Amniotic stem cell (primary cell): Measurements from ENCODE around the gene SIDT2.
"Not testable (repeated sequence)": the region's sequence is repeated elsewhere in the genome, so short reads cannot be mapped to it uniquely, and the experiment has no call there.

Source experiments
- DNase-seq: peaks from one replicate; lab custom pipeline; 2025; lab: John Stamatoyannopoulos, UW

The SIDT2 gene

DNA sequence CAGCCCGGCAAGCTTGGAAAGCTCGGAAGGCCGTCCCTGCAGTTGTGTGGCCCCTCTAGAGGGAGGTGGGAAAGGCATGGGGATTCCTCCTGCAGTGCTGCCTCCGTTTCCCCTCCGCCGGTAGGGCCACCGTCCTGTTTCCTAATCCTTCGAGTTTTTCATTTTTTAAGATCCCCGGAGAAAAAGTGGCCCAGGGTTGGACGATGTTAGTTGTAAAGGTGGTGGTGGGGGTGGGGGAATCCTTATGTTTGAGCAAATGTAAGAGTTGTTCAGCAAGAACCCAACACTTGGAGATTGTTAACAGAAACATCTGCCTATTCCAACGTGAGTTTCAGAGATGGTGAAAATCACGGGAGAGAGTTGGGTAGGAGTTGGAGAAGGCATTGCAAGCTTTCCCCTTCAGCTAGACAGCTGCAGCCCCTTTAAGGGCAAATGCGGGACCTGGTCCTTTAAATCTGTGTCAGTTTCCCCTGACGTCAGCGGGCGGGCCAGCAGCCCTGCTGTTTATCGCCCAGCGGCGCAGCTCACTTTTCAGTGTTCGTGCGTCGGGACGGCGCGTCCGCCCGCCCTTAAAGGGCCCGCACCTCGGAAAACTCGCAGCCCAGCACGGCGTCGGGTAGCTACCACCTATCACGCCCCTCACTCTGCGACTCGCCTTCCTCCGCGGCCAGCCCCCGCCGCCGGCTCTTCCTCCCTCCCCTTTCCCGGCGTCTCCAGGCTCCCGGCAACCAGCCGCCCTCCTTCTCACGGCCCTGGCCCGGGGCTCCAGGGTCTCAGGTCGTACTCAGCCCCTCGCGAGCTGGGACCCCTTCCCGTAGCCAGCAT, at the start of gene SIDT2:
Gene SIDT2 (plus strand): TSS at position 534 of the 825 bp plus-strand sequence. CDS start 521 bp downstream, outside the sequence.
- peak; percentile 88 for DNase-seq

DNA sequence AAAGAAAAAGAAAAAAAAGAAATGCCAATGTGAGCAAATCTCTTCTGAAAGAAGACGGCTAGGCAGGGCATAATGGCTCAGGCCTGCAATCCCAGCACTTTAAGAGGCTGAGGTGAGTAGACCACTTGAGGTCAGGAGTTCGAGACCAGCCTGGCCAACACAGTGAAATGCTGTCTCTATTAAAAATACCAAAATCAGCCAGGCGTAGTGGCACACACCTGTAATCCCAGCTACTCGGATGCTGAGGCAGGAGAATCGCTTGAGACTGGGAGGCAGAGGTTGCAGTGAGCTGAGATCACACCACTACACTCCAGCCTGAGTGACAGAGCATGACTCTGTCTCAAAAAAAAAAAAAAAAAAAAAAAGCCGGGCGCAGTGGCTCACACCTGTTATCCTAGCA, 48.1 kb upstream of the SIDT2 start:
- DNase-seq, result not testable (repeated sequence)

GRCh38 chr11:117130879-117131278, 47.7 kb upstream of the SIDT2 start:
- no peak for DNase-seq

- no peak for DNase-seq
Observed at GRCh38 chr11:117134431-117134830, 44.1 kb upstream of the SIDT2 start.

- DNase-seq, result not testable (repeated sequence)
Observed at GRCh38 chr11:117134979-117135378, 43.6 kb upstream of the SIDT2 start.

DNA sequence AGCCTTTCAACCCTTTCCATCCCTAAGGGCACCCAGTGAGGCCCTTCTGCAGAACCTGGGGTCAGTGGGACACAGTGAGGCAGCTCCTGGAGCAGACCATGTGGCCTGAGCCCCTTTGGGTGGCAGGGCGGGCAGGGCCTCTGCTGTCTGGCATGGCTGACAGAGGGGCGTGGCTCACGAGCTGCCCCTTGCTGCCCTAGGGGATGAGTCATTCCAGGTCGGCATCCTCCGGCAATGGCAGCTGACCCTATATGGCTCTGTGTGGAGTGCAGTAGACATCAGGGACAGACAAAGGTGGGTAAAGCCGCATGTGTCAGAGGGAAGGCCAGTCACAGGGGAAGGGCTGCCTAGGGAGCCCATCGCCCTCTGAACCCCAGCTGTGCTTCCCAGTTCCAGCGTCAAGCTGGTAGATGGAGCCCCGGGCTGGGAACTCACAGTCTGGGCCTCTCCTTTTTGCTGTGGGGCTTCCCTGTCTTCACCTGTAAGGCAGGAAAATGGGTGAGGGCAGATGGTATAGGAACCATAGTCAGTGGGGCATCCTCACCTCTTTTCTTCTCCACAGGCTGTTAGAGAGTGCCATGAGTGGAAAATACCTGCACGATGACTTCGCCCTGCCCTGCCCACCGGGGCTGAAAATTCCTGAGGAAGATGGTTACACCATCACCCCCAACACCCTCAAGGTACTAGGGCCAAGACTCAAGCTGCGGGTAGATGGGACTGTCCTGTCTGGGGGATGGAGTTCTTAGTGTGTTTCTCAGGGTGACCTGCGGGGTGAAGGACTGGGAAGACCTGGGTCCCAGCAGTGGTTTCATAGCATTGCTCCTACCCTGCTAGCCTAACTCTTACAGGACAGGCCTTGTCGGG, 41.1 kb upstream of the SIDT2 start:
- not testable (repeated sequence) for DNase-seq

DNA sequence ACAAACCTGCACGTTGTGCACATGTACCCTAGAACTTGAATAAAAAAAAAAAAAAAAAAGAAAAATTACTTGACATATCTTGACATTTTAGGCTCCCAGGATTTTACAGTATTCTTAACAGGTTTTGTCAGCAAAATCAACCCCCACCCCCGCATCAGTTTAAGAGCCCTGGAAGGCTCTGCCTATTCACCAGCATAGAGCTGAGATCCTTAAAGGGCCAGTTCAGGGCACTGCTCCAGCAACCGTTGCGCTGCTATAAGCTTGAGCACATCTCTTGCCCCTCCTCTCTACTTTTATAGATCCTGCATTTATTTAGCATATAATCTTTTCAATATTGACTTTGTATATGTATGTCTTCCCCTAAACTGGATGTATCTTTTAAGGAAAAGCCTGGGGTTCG, 35.2 kb upstream of the SIDT2 start:
- DNase-seq, result no peak

DNA sequence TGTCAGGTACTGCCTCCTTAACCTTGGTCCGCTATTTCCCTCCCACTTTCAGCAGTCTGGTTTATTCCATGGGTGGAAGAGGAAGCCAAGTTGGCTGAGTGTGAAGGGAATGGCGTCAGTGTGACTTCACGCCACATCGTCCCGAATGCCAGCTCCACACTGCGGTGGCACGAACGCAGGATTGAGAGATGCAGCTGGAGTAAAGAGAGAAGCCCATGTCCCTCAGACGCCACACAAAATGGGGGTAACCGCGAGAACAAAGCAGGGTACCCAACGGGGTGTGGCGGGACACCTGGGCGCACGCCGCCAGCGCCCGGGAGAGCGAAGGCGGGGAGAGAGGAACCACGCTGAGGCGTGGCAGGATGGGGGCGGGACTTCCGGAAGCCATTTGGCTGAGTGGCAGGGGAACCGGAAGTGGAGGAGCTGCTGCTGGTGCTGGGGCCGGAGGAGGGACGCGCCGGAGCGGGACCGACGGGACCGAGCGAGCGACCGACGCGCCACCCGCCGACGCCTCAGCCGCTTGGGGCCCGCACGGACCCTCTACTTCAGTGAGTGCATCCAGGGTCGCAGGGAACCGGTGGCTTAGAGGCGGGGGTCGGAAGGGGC, 34.6 kb upstream of the SIDT2 start, which contains the start of gene PAFAH1B2:
Gene PAFAH1B2 (plus strand): TSS at position 417 of the 606 bp plus-strand sequence. CDS start 8,161 bp downstream, outside the sequence.
- peak; percentile 80 for DNase-seq

GRCh38 chr11:117144477-117145392, 33.8 kb upstream of the SIDT2 start:
- peak; percentile 73 for DNase-seq

DNA sequence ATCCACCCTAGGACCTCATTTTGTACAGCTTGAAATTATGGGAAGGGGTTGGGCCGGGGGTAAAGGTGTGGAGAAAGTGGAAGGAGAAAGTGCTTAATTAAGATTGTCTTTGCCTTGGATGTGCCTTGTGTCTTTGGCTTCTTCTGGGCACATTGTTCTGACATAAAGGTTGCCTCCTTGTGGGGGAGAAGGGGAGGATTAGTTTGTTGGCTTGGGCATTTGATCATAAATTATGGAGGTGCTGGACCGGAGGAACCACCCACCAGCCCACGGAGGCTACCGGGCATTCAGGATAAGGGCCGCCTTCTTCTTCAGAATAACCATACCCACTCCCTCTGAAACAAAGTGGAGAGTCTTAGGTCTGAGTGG, 33.2 kb upstream of the SIDT2 start:
- no peak for DNase-seq

GRCh38 chr11:117146521-117146920, 32.0 kb upstream of the SIDT2 start:
- DNase-seq, result no peak

GRCh38 chr11:117152066-117152465, 26.5 kb upstream of the SIDT2 start:
- no peak for DNase-seq

GRCh38 chr11:117154468-117154867, 24.1 kb upstream of the SIDT2 start:
- no peak for DNase-seq

DNA sequence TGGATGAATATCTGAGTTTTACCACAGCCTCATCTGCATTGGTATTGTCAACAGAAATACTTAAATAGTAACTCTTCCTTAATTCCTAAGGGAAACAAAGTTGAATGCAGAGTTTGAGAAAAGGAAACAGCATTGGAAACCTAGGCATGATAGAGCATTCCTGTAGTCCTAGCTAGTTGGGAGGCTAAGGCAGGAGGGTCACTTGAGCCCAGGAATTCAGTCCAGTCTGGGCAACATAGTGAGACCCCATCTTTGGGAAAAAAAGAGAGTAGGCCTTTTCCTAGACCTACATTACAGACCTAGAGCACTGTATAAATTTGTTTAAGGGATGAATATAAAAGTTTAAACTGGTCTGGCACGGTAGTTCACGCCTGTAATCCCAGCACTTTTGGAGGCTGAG, 21.0 kb upstream of the SIDT2 start:
- no peak for DNase-seq

DNA sequence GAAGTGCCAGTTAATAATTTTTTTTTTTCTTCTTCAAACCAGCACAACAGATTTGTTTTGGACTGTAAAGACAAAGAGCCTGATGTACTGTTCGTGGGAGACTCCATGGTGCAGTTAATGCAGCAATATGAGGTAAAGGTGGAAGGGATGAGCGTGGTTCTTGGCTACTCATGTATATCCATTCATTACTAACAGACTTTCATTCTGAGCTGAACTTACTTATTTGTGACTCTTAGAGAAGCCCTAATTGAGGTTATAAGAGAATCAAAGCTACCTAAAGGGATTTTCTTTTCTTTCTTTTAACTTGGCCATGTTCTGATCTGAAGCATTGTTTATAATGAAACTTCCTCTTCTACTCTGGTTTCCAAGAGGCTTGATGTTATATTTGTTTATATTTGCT, 18.7 kb upstream of the SIDT2 start:
- no peak for DNase-seq

GRCh38 chr11:117160826-117161225, 17.7 kb upstream of the SIDT2 start:
- no peak for DNase-seq

- DNase-seq, result no peak
Observed at GRCh38 chr11:117166491-117166890, 12.1 kb upstream of the SIDT2 start.

DNA sequence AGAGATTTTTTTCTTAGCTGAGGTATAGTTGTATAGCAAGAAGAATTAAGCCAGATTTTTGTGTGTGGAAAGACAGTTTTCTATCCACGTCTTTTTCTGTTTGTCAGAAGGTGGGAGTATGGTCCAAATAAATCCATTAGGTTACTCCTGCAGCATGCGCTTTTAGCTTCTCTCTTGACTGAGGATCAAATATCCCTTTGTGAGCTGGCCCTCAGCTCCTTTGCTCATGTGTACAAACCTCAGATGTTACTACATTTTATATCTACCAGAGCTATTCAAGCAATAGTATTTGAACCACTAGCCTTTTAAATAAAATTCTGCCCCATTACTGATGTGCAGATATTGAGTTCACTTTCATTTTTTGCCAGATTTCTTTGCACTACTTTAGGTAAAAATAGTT, 8.8 kb upstream of the SIDT2 start:
- DNase-seq, result no peak

- no peak for DNase-seq
Observed at GRCh38 chr11:117170210-117170609, 8.3 kb upstream of the SIDT2 start.

GRCh38 chr11:117171007-117171403, 7.5 kb upstream of the SIDT2 start:
- DNase-seq, result no peak

- DNase-seq, result no peak
Observed at GRCh38 chr11:117171404-117172061, 7.0 kb upstream of the SIDT2 start.
